Right atrium auricular region (tissue), 2 donors: Measurements from ENCODE around the gene THSD4. TPM values are rescaled to one million over a fixed set of nuclear protein-coding genes. Genes with fewer than 3 reads are reported as not detected.

ENCODE experiments used
- DNase-seq: peaks from one replicate; pipeline ENCODE4 v3.0.0-alpha.2; 2019; ENCODE audit warnings: low spot score
- H3K27ac ChIP-seq, 2 donors: fragments of 200-600 bp; sonication (generic); 1 replicate in 1 of 2; 2 replicates in 1 of 2; pipeline ENCODE4 v1.5.1; 2016 to 2019
- H3K27me3 ChIP-seq, 2 donors: fragments of 200-600 bp; sonication (generic); one replicate each; pipeline versions ENCODE4 v1.5.1 to v1.6.0; 2017 to 2019
- H3K36me3 ChIP-seq: fragments of 200-600 bp; sonication (generic); one replicate; pipeline ENCODE4 v1.5.1; 2016
- H3K4me1 ChIP-seq, 2 donors: fragments of 200-600 bp; sonication (generic); one replicate each; pipeline versions ENCODE4 v1.5.1 to v1.6.0; 2017 to 2019
- H3K4me3 ChIP-seq, 2 donors: fragments of 200-600 bp; sonication (generic); 1 replicate in 1 of 2; 2 replicates in 1 of 2; pipeline ENCODE4 v1.5.1; 2017 to 2019; ENCODE audit warnings: mild to moderate bottlenecking in 1 of 2, moderate library complexity in 1 of 2
- H3K9me3 ChIP-seq, 2 donors: fragments of 200-600 bp; sonication (generic); one replicate each; pipeline ENCODE4 v1.5.1; 2019
- CTCF ChIP-seq, 2 donors: fragments of 200-600 bp; sonication (generic); IDR thresholded peaks; one replicate each; pipeline ENCODE4 v1.5.1; 2019; ENCODE audit warnings: antibody characterized with exemption in 2 of 2
- total RNA-seq, 2 donors: library from RNA; depleted of rRNA; stranded (reverse); fragments of >200 nt; gene quantifications; one replicate each; pipeline ENCODE4 v1.1.0, GENCODE V29; 2016

The THSD4 gene
- total RNA-seq, 2 donors from 2014 or later = 41.2 to 85.3 TPM

DNA sequence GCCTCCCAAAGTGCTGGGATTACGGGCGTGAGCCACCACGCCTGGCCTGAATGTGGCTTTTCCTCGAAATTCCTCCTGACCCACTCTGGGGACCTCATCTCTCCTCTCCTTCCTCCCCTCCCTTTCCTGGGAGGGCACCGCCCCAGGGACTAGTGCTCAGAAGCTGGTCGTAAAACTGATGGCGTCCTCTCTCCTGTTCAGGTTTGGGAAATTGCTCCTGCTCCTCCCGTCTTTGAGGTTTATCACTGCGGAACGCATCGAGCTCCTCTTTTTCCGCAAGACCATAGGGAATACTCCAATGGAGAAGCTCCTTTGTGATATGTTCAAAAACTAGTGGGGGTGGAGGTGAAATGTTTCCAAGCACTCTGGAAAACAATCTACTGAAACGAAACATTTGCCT lies 702.1 kb downstream of the THSD4 start:
- H3K9me3 ChIP-seq = peaks cover 0 to 15% of the 10 kb centered on the region in 2 donors
- H3K27ac ChIP-seq = no peak overlapping the region
- H3K27me3 ChIP-seq = no peaks in the 10 kb centered on the region
- no peak overlapping the region for H3K4me3 ChIP-seq
- peaks cover 15% of the 10 kb centered on the region for H3K36me3 ChIP-seq
- no peak for DNase-seq
- no peak for TF ChIP-seq CTCF (IDR thresholded peaks at IDR 0.05)
- H3K4me1 ChIP-seq = no peaks in the 10 kb centered on the region

DNA sequence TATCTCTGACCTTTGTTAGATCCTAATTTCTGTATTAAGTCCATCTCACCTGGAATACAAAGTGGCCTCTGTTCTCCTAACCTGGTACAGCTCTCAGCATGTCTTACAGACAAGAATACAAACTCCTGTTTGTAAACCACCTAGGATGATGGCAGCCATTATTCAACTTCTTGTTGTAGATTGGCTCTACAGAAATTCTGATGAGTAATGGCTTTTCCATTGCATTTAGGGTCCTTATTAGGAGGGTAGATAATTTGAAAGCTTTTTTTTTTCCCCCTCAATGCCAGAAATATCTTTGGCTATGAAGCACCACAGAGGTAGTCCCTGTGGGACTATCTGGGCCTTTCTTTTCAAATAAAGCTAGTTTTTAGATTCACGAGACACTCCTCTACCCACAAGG lies 704.9 kb downstream of the THSD4 start:
- H3K27ac ChIP-seq = no peak overlapping the region
- DNase-seq = no peak
- TF ChIP-seq CTCF (IDR thresholded peaks at IDR 0.05) = no peak
- no peaks in the 10 kb centered on the region for H3K4me1 ChIP-seq
- H3K9me3 ChIP-seq = peaks cover 0 to 22% of the 10 kb centered on the region in 2 donors
- no peak overlapping the region for H3K4me3 ChIP-seq
- H3K27me3 ChIP-seq = no peaks in the 10 kb centered on the region
- peaks cover 21% of the 10 kb centered on the region for H3K36me3 ChIP-seq

- H3K9me3 ChIP-seq = peaks cover 0 to 22% of the 10 kb centered on the region in 2 donors
- no peak for DNase-seq
- peaks cover 28% of the 10 kb centered on the region for H3K36me3 ChIP-seq
- no peaks in the 10 kb centered on the region for H3K4me1 ChIP-seq
- no peak for TF ChIP-seq CTCF (IDR thresholded peaks at IDR 0.05)
- H3K27ac ChIP-seq = no peak overlapping the region
- no peaks in the 10 kb centered on the region for H3K27me3 ChIP-seq
- H3K4me3 ChIP-seq = no peak overlapping the region
These were observed 706.4 kb downstream of the THSD4 start for GRCh38 chr15:71821547-71822129.

DNA sequence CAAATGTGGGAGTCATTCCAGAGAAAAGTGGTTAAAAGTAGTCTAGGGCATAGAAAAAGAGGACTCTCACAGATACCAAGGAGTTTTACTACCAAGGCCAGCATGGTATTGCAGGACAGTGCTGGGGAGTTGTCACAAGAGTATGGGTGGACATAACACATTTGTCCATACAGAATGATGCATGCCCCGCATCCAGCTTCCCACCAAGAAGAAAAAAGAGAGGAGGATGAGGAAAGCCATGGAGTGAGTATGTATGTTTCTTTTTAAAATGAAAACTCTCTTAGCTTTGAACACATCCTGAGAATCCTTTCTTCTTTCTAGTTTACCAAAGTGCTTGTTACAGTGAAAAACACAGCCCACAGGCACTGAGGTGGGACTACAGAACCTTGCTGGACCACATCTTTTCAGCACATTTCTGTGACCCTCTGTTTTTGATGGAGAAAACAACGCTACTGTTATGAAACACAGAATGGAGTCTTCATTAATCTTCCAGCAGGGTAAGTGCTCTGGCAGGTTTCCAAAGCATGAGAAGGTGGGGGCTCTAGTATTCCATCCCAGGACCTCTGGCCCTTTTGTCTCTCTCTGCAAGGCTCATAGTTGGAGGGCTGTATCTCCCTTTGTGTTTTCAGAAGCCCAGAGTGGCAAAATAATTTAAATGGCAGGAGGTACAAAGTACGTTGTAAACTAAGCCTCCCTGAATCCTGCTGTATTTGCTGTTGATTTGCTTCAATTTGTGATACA lies 707.8 kb downstream of the THSD4 start:
- H3K36me3 ChIP-seq = peaks cover 36% of the 10 kb centered on the region
- DNase-seq = no peak
- H3K9me3 ChIP-seq = peaks cover 0 to 22% of the 10 kb centered on the region in 2 donors
- H3K4me1 ChIP-seq = no peaks in the 10 kb centered on the region
- no peak overlapping the region for H3K27ac ChIP-seq
- no peak overlapping the region for H3K4me3 ChIP-seq
- TF ChIP-seq CTCF (IDR thresholded peaks at IDR 0.05) = no peak
- H3K27me3 ChIP-seq = no peaks in the 10 kb centered on the region

GRCh38 chr15:71823801-71824200 lies 708.5 kb downstream of the THSD4 start:
- H3K4me3 ChIP-seq = no peak overlapping the region
- H3K4me1 ChIP-seq = no peaks in the 10 kb centered on the region
- no peak for DNase-seq
- H3K9me3 ChIP-seq = peaks cover 0 to 22% of the 10 kb centered on the region in 2 donors
- no peak overlapping the region for H3K27ac ChIP-seq
- H3K27me3 ChIP-seq = no peaks in the 10 kb centered on the region
- TF ChIP-seq CTCF (IDR thresholded peaks at IDR 0.05) = no peak
- H3K36me3 ChIP-seq = peaks cover 36% of the 10 kb centered on the region
